ENCODE results near the gene ERMAP. TPM values are rescaled to one million over a fixed set of nuclear protein-coding genes. Genes with fewer than 3 reads are reported as not detected.

The ERMAP gene
- total RNA-seq, 2 experiments from 2014 or later = 2.5 to 3.0 TPM

Other genes with a start within 250 kb of the ERMAP start
- 100 to 1,000 TPM; 109 to 120 TPM for gene PPIH, start 158.7 kb upstream of the ERMAP start, total RNA-seq
- 1,000 to 10,000 TPM; 1,420 to 1,437 TPM for gene YBX1, start 134.7 kb upstream of the ERMAP start, total RNA-seq
- not detected for gene CLDN19, start 76.9 kb upstream of the ERMAP start, total RNA-seq
- 10 to 100 TPM; 31.5 to 35.5 TPM for gene P3H1, start 50.1 kb upstream of the ERMAP start, total RNA-seq
- 1 to 10 TPM; 5.9 to 6.9 TPM for gene C1orf50, start 49.9 kb upstream of the ERMAP start, total RNA-seq
- under 1 TPM in 1 of 2 experiments, not detected in 1; 0.13 TPM for gene TMEM269, start 32.1 kb upstream of the ERMAP start, total RNA-seq
- gene SVBP, start 275 bp downstream of the ERMAP start, total RNA-seq = 10 to 100 TPM; 11.8 to 11.9 TPM
- 10 to 100 TPM; 12.0 to 12.2 TPM for gene ZNF691, start 29.5 kb downstream of the ERMAP start, total RNA-seq
- gene SLC2A1, start 141.7 kb downstream of the ERMAP start, total RNA-seq = 100 to 1,000 TPM; 168 to 170 TPM